Loucy (cell line): ENCODE data around the gene MRGPRX3.

Source experiments
- H2AFZ ChIP-seq: fragments of 200-600 bp; sonication (generic); 2 replicates; pipeline ENCODE4 v1.6.0; 2016; ENCODE audit warnings: antibody characterized with exemption, mild to moderate bottlenecking, low read length, moderate library complexity
- H3F3A ChIP-seq: fragments of 200-600 bp; 2 replicates; pipeline ENCODE4 v1.6.0; 2016; ENCODE audit warnings: antibody characterized with exemption, low read depth, mild to moderate bottlenecking
- H3K27me3 ChIP-seq: fragments of 200-600 bp; sonication (generic); 2 replicates; pipeline ENCODE4 v1.6.1; 2014; ENCODE audit warnings: low read length, mild to moderate bottlenecking; ENCODE audit not compliant: insufficient read depth, poor library complexity, severe bottlenecking
- H3K36me3 ChIP-seq: fragments of 200-600 bp; sonication (generic); 2 replicates; pipeline ENCODE4 v1.6.1; 2016; ENCODE audit warnings: low read length; ENCODE audit not compliant: insufficient read depth
- H3K4me1 ChIP-seq: fragments of 200-600 bp; sonication (generic); 2 replicates; pipeline ENCODE4 v1.5.1; 2014; ENCODE audit warnings: low read length, mild to moderate bottlenecking; ENCODE audit not compliant: insufficient read depth, poor library complexity, severe bottlenecking
- H3K4me2 ChIP-seq: fragments of 200-600 bp; sonication (generic); 2 replicates; pipeline ENCODE4 v1.6.0; 2014; ENCODE audit warnings: antibody characterized with exemption, low read length, low read depth, mild to moderate bottlenecking; ENCODE audit not compliant: poor library complexity, severe bottlenecking
- H3K4me3 ChIP-seq: fragments of 200-600 bp; sonication (generic); 2 replicates; pipeline ENCODE4 v1.5.1; 2014; ENCODE audit warnings: low read length, mild to moderate bottlenecking, mixed read lengths; ENCODE audit not compliant: poor library complexity, severe bottlenecking
- H3K79me2 ChIP-seq: fragments of 200-600 bp; sonication (generic); 2 replicates; pipeline ENCODE4 v1.6.1; 2014; ENCODE audit warnings: low read length; ENCODE audit not compliant: insufficient read depth
- H3K9ac ChIP-seq: fragments of 200-600 bp; sonication (generic); 2 replicates; pipeline ENCODE4 v1.6.0; 2014; ENCODE audit warnings: mild to moderate bottlenecking, low read depth, low read length, moderate library complexity; ENCODE audit not compliant: poor library complexity, severe bottlenecking
- H3K9me2 ChIP-seq: fragments of 200-600 bp; sonication (generic); replicated peaks from 2 replicates; pipeline ENCODE4 v1.6.1; 2016; ENCODE audit warnings: low read depth, low read length, mixed read lengths
- H3K9me3 ChIP-seq: fragments of 200-600 bp; sonication (generic); 2 replicates; pipeline ENCODE4 v1.6.1; 2014; ENCODE audit warnings: mild to moderate bottlenecking, antibody characterized with exemption, low read length, low read depth; ENCODE audit not compliant: insufficient read depth
- H4K20me1 ChIP-seq: fragments of 200-600 bp; sonication (generic); 2 replicates; pipeline ENCODE4 v1.6.0; 2014; ENCODE audit warnings: antibody characterized with exemption, low read length, mild to moderate bottlenecking; ENCODE audit not compliant: insufficient read depth, poor library complexity, severe bottlenecking
- CTCF ChIP-seq: fragments of 200-600 bp; sonication (generic); conservative IDR thresholded peaks from 2 replicates; pipeline ENCODE4 v1.5.1; 2014; ENCODE audit warnings: mild to moderate bottlenecking, antibody characterized with exemption, low read length
- EZH2phosphoT487 ChIP-seq: fragments of 200-600 bp; IDR thresholded peaks from 2 replicates; pipeline ENCODE4 v1.6.1; 2018; ENCODE audit warnings: antibody characterized with exemption, mild to moderate bottlenecking, moderate library complexity, borderline replicate concordance

MRGPRX3 gene

GRCh38 chr11:18135308-18135707 lies 2.9 kb downstream of the MRGPRX3 start:
- H3K36me3 ChIP-seq: no peaks in the 10 kb centered on the region
- no peaks in the 10 kb centered on the region for H3K4me1 ChIP-seq
- TF ChIP-seq CTCF (no peak), EZH2phosphoT487 (no peak)
- no peaks in the 10 kb centered on the region for H3K9me3 ChIP-seq
- H3K4me2 ChIP-seq: no peak overlapping the region
- H3K27me3 ChIP-seq: no peaks in the 10 kb centered on the region
- H3K79me2 ChIP-seq: no peaks in the 10 kb centered on the region
- no peaks in the 10 kb centered on the region for H3F3A ChIP-seq
- H3K9ac ChIP-seq: no peak overlapping the region
- no peak overlapping the region for H2AFZ ChIP-seq
- no peaks in the 10 kb centered on the region for H4K20me1 ChIP-seq
- no peak overlapping the region for H3K4me3 ChIP-seq
- H3K9me2 ChIP-seq: no peaks in the 10 kb centered on the region

GRCh38 chr11:18137186-18137800 lies 4.9 kb downstream of the MRGPRX3 start:
- H3K4me1 ChIP-seq: no peaks in the 10 kb centered on the region
- no peaks in the 10 kb centered on the region for H3K79me2 ChIP-seq
- no peak overlapping the region for H3K4me2 ChIP-seq
- no peaks in the 10 kb centered on the region for H3K27me3 ChIP-seq
- H3K4me3 ChIP-seq: no peak overlapping the region
- H2AFZ ChIP-seq: no peak overlapping the region
- no peaks in the 10 kb centered on the region for H3K36me3 ChIP-seq
- no peaks in the 10 kb centered on the region for H3F3A ChIP-seq
- no peak for TF ChIP-seq EZH2phosphoT487
- TF ChIP-seq CTCF: no peak
- H3K9me3 ChIP-seq: no peaks in the 10 kb centered on the region
- no peak overlapping the region for H3K9ac ChIP-seq
- H4K20me1 ChIP-seq: no peaks in the 10 kb centered on the region
- H3K9me2 ChIP-seq: no peaks in the 10 kb centered on the region

GRCh38 chr11:18140145-18140544 lies 7.8 kb downstream of the MRGPRX3 start:
- Histone ChIP-seq H3K9me2 (no peaks in the 10 kb centered on the region), H4K20me1 (no peaks in the 10 kb centered on the region)

More at GRCh38 chr11:18140145-18140544, 7.8 kb downstream of the MRGPRX3 start:
- Histone ChIP-seq H3K79me2 (no peaks in the 10 kb centered on the region), H2AFZ (no peak overlapping the region), H3K36me3 (no peaks in the 10 kb centered on the region), H3K4me1 (no peaks in the 10 kb centered on the region), H3K4me2 (no peak overlapping the region), H3K9me3 (no peaks in the 10 kb centered on the region), H3K9ac (no peak overlapping the region), H3K4me3 (no peak overlapping the region), H3F3A (no peaks in the 10 kb centered on the region), H3K27me3 (no peaks in the 10 kb centered on the region)
- TF ChIP-seq EZH2phosphoT487: no peak
- TF ChIP-seq CTCF: no peak
